AG04450 (cell line): ENCODE data around the gene NLRP6. TPM values are rescaled to one million over a fixed set of nuclear protein-coding genes. Genes with fewer than 3 reads are reported as not detected.

Experiments
- CTCF ChIA-PET: fragments of 300-600, 350-600 bp; formaldehyde crosslinking; extraction: SDS; loops from one replicate; lab custom pipeline; 2022; ENCODE audit warnings: antibody characterized with exemption, inconsistent platforms; lab: Charles Lee
- POLR2A ChIA-PET: fragments of 350-600 bp; formaldehyde crosslinking; extraction: SDS; loops from one replicate; lab custom pipeline; 2021; ENCODE audit warnings: antibody characterized with exemption, inconsistent platforms; lab: Yijun Ruan, JAX
- DNase-seq: peaks from one replicate; pipeline ENCODE4 v3.0.0-alpha.2; 2011; ENCODE audit warnings: low read depth, low spot score
- H3K27ac ChIP-seq: one replicate; pipeline ENCODE4 v1.5.1; 2012; ENCODE audit warnings: low read depth, low read length, control low read depth
- H3K27me3 ChIP-seq: one replicate; pipeline ENCODE4 v1.6.0; 2012; ENCODE audit warnings: low read length; ENCODE audit not compliant: control insufficient read depth, insufficient read depth
- H3K4me3 ChIP-seq: 2 replicates; pipeline ENCODE4 v1.5.1; 2011; ENCODE audit warnings: mild to moderate bottlenecking, low read depth, low read length, control low read depth
- H3K9me3 ChIP-seq: 2 replicates; pipeline ENCODE4 v1.5.1; 2012; ENCODE audit warnings: low read length; ENCODE audit not compliant: control insufficient read depth, insufficient read depth
- CTCF ChIP-seq: IDR thresholded peaks from 2 replicates; pipeline ENCODE4 v1.5.1; 2011; ENCODE audit warnings: low read depth, low read length, control low read depth, inconsistent platforms
- polyA minus RNA-seq: library from RNA; depleted of rRNA, polyadenylated mRNA; stranded (reverse); fragments of >200 nt; gene quantifications from 2 replicates; pipeline ENCODE4 v1.2.3, GENCODE V29; 2011; rRNA and poly(A)+ RNA removed
- polyA plus RNA-seq: library from polyadenylated mRNA; depleted of rRNA; stranded (reverse); fragments of >200 nt; gene quantifications from 2 replicates; pipeline ENCODE4 v1.2.3, GENCODE V29; 2011; rRNA removed

Gene NLRP6
- polyA plus RNA-seq (not detected in 2 replicates), polyA minus RNA-seq (not detected in 2 replicates)

GRCh38 chr11:278001-278951 lies at the start of gene NLRP6:
TSS of gene NLRP6 (plus strand) at chr11:278407. CDS start at chr11:278570, 163 bp downstream.
- ChIA-PET CTCF (no interaction called here), POLR2A (no interaction called here)
- Histone ChIP-seq H3K27ac (no peak within 1 kb of the TSS), H3K27me3 (peaks cover 61% of the 10 kb centered on the region), H3K9me3 (no peaks in the 10 kb centered on the region; the same call in 1 of the 2 replicates), H3K4me3 (no peak within 1 kb of the TSS)
- DNase-seq: no peak
- no peak for TF ChIP-seq CTCF

GRCh38 chr11:230431-230830 lies 47.8 kb upstream of the NLRP6 start:
- POLR2A ChIA-PET: interaction anchor here (0.8 kb wide), 1 partner anchor 23 kb away, joined by 5 read pairs; the partner anchor contains the start of genes BET1L and RIC8A
- CTCF ChIA-PET: no interaction called here
- DNase-seq: no peak
- no peak overlapping the region for H3K27ac ChIP-seq
- TF ChIP-seq CTCF: no peak
- no peak overlapping the region for H3K4me3 ChIP-seq
- no peaks in the 10 kb centered on the region; the same call in 1 of the 2 replicates for H3K9me3 ChIP-seq
- no peaks in the 10 kb centered on the region for H3K27me3 ChIP-seq

GRCh38 chr11:232783-233565 lies 45.2 kb upstream of the NLRP6 start:
- ChIA-PET CTCF (no interaction called here), POLR2A (no interaction called here)
- H3K27me3 ChIP-seq: no peaks in the 10 kb centered on the region
- no peaks in the 10 kb centered on the region; the same call in 1 of the 2 replicates for H3K9me3 ChIP-seq
- no peak for TF ChIP-seq CTCF
- H3K4me3 ChIP-seq: no peak overlapping the region
- DNase-seq: no peak
- no peak overlapping the region for H3K27ac ChIP-seq

GRCh38 chr11:235180-235579 lies 43.0 kb upstream of the NLRP6 start:
- TF ChIP-seq CTCF: no peak
- ChIA-PET POLR2A (no interaction called here), CTCF (no interaction called here)
- Histone ChIP-seq H3K27ac (no peak overlapping the region), H3K4me3 (peak overlapping the region; percentile 96), H3K9me3 (no peaks in the 10 kb centered on the region; the same call in 1 of the 2 replicates), H3K27me3 (no peaks in the 10 kb centered on the region)
- no peak for DNase-seq
